ENCODE data around the gene DNMT1. TPM values are rescaled to one million over a fixed set of nuclear protein-coding genes. Genes with fewer than 3 reads are reported as not detected.

Gene DNMT1
- total RNA-seq, 2 donors from 2014 or later, result 322 to 576 TPM

DNA sequence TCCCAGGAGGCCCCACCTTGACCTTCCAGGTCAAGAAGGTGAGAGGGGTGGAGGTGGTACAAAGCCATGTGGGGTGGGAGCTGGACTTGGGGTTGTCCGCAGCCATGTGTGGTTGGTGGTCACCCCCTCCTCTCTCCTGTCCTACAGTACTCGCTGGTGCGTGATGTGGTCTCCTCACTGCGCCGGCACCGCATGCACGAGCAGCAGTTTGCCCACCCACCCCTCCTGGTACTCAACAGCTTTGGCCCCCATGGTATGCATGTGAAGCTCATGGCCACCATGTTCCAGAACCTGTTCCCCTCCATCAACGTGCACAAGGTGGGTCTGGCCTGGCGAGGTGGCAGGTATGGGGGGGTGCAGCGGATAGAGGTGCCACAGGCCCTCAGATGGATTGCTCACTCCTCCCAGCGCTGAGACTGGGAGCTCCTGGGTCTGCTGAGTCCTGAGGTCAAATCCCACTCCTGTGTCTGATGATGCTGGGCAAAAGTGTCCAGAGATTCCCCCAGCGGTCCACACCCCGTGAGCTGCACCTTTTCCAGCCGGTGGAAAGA is 86.9 kb downstream of the DNMT1 start:
- Mint-ChIP-seq H3K27me3 (no peaks in the 10 kb centered on the region), H3K9me3 (no peaks in the 10 kb centered on the region), H3K27ac (peak overlapping the region; percentile 95 to 100), H3K4me3 (peak overlapping the region; percentile 96), H3K36me3 (peaks cover 8% of the 10 kb centered on the region), H3K4me1 (ENCODE audit: low read depth in 2 of 2) (peaks cover 56 to 66% of the 10 kb centered on the region in 2 donors)
- DNase-seq (ENCODE audit: low spot score) (no peak), ATAC-seq (no peak)

DNA sequence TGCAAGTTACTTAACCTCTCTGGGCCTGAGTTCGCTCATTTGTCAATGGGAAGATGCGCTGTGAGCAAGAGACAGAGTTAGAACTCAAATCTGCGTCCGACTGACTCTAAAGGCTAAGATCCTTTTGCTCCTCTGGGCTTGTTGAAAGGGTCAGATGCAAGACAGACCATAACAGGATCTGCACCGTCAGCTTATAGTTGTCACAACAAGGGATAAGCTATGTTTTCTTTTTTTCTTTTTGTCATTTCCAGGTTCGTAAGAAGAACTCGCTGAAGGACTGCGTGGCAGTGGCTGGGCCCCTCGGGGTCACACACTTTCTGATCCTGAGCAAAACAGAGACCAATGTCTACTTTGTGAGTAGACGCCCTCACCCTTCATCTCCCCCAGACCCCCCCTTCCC is 87.5 kb downstream of the DNMT1 start:
- Mint-ChIP-seq H3K27me3 (no peaks in the 10 kb centered on the region), H3K4me3 (peak overlapping the region; percentile 96), H3K9me3 (no peaks in the 10 kb centered on the region), H3K4me1 (ENCODE audit: low read depth in 2 of 2) (peaks cover 56 to 66% of the 10 kb centered on the region in 2 donors), H3K27ac (peak overlapping the region; percentile 95 to 100), H3K36me3 (peaks cover 8% of the 10 kb centered on the region)
- DNase-seq (ENCODE audit: low spot score) (no peak), ATAC-seq (no peak)

DNA sequence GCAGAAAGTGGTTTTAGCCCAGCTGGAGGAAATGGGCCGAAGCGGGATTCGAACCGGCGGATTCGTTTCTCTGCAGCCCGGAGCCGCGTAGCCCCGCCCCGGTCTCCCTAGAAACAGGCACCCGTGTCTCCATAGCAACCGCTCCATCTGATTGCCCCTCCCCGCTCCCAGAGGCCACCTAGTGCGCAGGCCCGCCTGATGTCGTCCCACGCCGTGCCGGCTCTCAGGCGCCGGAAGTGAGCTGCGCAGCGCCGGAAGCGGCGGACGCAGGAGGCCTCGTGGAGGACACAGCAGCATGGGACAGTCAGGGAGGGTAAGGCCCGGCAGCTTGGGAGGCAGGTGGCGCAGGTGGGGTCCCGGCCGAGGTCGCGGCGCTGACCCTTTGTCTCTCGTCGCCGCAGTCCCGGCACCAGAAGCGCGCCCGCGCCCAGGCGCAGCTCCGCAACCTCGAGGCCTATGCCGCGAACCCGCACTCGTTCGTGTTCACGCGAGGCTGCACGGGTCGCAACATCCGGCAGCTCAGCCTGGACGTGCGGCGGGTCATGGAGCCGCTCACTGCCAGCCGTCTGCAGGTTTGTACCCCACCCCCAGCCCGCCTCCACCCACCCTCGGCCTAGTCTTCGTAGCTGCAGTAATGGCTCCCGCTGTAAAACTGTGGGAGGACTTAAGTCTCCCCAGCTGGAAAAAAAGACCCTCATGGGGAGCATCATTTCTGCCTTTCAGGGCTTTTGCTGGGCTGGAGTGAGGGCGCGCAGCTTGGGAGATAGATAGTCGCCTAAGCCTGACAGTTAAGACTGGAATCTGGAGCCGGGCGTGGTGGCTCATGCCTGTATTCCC is 88.4 kb downstream of the DNMT1 start, which contains the start of gene PPAN:
PPAN (plus strand) TSS at position 263 of the 837 bp plus-strand sequence; CDS start at position 296, 33 bp downstream.
- no peaks in the 10 kb centered on the region for H3K9me3 Mint-ChIP-seq
- H3K27ac Mint-ChIP-seq, result peak within 1 kb of the TSS; percentile 95 to 100
- peak; percentile 99 for DNase-seq (ENCODE audit: low spot score)
- H3K4me1 Mint-ChIP-seq (ENCODE audit: low read depth in 2 of 2), result peaks cover 52 to 62% of the 10 kb centered on the region in 2 donors
- H3K27me3 Mint-ChIP-seq, result no peaks in the 10 kb centered on the region
- H3K36me3 Mint-ChIP-seq, result peaks cover 8% of the 10 kb centered on the region
- H3K4me3 Mint-ChIP-seq, result peak within 1 kb of the TSS; percentile 96
- ATAC-seq, result peak; percentile 86 to 89

DNA sequence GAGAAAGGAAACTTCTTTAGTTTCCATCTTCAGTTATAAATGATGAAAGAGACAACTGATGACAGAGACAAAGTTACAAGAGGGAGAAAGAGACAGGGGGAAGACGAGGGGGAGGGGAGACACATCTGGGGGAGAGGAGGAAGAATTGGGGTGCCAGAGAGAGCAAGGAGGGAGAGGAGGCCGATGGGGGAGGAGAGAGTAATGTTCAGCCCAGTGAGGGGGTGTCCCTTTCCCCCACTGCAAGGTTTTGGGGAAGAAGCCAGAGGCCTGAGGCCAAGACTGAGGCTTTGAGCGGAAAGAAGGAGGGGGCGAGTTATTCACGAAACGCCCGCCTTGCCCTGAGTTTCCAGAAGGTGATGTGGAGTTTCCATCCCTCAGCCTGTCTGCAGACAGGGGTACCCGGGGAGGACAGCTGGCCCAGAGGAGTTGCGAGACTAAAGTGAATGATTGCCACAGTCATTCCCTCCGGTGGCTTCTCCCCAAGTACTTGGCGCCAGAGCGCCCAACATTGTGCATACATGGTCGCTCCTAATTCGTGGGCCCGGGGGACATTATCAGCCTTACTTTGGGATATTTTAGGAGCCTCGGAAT is 89.1 kb downstream of the DNMT1 start:
- Mint-ChIP-seq H3K27me3 (no peaks in the 10 kb centered on the region), H3K4me3 (peak overlapping the region; percentile 96), H3K27ac (peak overlapping the region; percentile 95 to 100), H3K36me3 (peaks cover 8% of the 10 kb centered on the region), H3K9me3 (no peaks in the 10 kb centered on the region), H3K4me1 (ENCODE audit: low read depth in 2 of 2) (peaks cover 51 to 64% of the 10 kb centered on the region in 2 donors)
- ATAC-seq (peak; percentile 2 to 12), DNase-seq (ENCODE audit: low spot score) (no peak)

- peaks cover 49 to 64% of the 10 kb centered on the region in 2 donors for H3K4me1 Mint-ChIP-seq (ENCODE audit: low read depth in 2 of 2)
- peak overlapping the region; percentile 96 for H3K4me3 Mint-ChIP-seq
- H3K27ac Mint-ChIP-seq, result peak overlapping the region; percentile 95 to 100
- DNase-seq (ENCODE audit: low spot score), result no peak
- H3K27me3 Mint-ChIP-seq, result no peaks in the 10 kb centered on the region
- H3K9me3 Mint-ChIP-seq, result no peaks in the 10 kb centered on the region
- peaks cover 8% of the 10 kb centered on the region for H3K36me3 Mint-ChIP-seq
- peak; percentile 7 to 71 for ATAC-seq
These were observed 89.9 kb downstream of the DNMT1 start for GRCh38 chr19:10104665-10105508.

DNA sequence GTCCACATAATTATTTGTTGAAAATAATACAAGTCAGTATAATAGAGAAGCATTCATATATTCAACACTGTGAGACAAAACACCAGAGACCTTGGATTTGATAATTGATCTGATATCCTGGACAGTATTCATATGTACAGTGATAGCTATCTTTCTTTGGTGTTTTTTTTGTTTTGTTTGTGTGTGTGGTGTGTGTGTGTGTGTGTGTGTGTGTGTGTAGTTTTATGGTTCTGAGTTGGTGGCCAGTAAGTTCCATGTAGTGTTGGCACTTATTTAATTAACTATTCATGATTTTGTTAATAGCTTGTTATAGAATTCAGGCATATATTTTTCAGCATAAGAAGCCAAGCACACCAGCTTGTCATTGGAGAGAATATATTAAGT is 90.6 kb downstream of the DNMT1 start:
- H3K36me3 Mint-ChIP-seq, result peaks cover 8% of the 10 kb centered on the region
- H3K27ac Mint-ChIP-seq, result peak overlapping the region; percentile 95 to 100
- H3K4me1 Mint-ChIP-seq (ENCODE audit: low read depth in 2 of 2), result peaks cover 50 to 65% of the 10 kb centered on the region in 2 donors
- no peak for DNase-seq (ENCODE audit: low spot score)
- ATAC-seq, result no peak
- H3K27me3 Mint-ChIP-seq, result no peaks in the 10 kb centered on the region
- H3K4me3 Mint-ChIP-seq, result peak overlapping the region; percentile 96
- H3K9me3 Mint-ChIP-seq, result no peaks in the 10 kb centered on the region

DNA sequence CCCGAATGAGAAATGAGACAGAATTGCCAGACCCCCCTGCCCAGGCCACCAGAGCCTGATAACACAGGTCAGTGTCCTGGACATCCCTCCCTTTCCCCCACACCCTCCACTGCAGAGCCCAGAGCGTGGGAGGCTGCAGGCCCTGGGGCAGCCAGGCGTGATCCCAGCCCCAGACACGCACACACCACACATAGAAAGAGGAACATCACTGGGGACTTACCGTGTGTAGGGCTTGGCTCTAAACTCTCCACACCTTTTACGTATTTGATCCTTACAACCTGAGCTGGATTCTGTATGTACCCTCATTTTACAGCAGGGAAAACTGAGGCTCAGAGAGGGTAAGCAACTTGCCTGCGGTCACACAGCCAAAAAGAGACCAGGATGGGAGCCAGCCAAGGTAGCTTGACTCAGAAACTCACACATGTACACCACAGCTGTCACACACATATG is 91.9 kb downstream of the DNMT1 start:
- Mint-ChIP-seq H3K4me3 (peak overlapping the region; percentile 86), H3K27me3 (no peaks in the 10 kb centered on the region), H3K36me3 (peaks cover 8% of the 10 kb centered on the region), H3K27ac (peak overlapping the region; percentile 96 to 99), H3K4me1 (ENCODE audit: low read depth in 2 of 2) (peaks cover 58 to 71% of the 10 kb centered on the region in 2 donors), H3K9me3 (no peaks in the 10 kb centered on the region)
- ATAC-seq (peak in 1 of 2 donors; percentile 7), DNase-seq (ENCODE audit: low spot score) (no peak)

DNA sequence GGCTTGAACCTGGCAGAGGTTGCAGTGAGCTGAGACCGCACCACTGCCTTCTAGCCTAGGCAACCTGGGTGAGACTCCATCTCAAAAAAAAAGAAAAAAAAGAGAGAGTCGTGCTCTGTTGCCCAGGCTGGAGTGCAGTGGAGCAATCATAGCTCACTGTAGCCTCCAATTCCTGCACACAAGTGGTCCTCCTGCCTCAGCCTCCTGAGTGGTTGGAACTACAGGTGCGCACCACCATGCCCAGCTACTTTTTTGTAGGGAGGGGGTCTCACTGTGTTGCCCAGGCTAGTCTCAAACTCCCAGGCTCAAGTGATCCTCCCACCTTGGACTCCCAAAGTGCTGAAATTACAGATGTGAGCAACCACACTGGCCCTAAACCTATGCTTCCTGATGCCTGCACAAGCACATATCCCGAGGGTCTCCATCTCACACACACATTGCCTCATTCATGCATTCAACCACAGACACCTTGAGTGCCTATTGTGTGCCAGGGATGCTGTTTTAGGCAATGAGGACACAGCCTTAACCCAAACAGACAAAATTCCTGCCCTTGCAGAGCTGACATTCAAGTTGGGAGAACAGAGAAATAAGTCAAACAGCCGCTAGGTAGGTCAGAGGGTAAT is 94.5 kb downstream of the DNMT1 start:
- Mint-ChIP-seq H3K27ac (peak overlapping the region; percentile 96 to 99), H3K36me3 (no peaks in the 10 kb centered on the region), H3K27me3 (no peaks in the 10 kb centered on the region), H3K4me3 (peak overlapping the region; percentile 86), H3K4me1 (ENCODE audit: low read depth in 2 of 2) (peaks cover 49 to 53% of the 10 kb centered on the region in 2 donors), H3K9me3 (no peaks in the 10 kb centered on the region)
- DNase-seq (ENCODE audit: low spot score), result no peak
- no peak for ATAC-seq

- Mint-ChIP-seq H3K27me3 (no peaks in the 10 kb centered on the region), H3K4me1 (ENCODE audit: low read depth in 2 of 2) (peaks cover 28 to 34% of the 10 kb centered on the region in 2 donors), H3K4me3 (peak overlapping the region; percentile 48), H3K27ac (peak overlapping the region in 1 of 2 donors; percentile 18), H3K9me3 (no peaks in the 10 kb centered on the region), H3K36me3 (peaks cover 5% of the 10 kb centered on the region)
- no peak for ATAC-seq
- DNase-seq (ENCODE audit: low spot score), result no peak
These were observed 98.2 kb downstream of the DNMT1 start for GRCh38 chr19:10096615-10096963.

DNA sequence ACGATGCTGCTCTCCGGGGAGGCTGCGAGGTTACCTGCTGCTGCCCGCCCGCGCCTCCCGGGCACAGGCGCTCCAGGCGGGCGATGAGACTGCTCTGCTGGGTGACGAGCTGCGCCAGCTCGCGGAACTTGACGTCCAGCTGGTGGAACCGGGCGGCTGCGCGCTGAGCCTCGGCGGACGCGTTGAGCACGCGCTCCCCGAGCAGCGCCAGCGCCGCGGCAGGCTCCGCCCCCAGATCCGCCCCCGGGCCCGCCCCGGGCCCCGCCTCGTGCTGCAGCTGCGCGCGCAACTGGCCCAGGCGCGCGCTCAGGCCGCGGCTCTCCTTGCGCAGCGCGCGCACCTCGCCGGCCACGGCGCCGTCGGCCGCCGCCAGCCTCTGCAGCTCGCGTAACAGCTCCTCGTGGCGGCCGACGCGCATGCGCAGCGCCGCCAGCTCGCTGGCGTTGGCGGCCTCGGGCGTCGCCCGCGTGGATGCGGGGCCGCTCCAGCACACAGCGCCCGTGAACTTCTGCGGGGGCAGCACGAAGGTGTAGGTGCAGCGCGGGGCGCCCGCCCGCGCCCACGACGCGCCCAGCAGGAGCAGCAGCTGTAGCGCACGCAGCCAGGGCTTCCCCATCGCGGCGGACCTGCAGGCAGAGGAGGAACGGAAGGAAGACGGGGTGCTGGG is 98.7 kb downstream of the DNMT1 start:
- Mint-ChIP-seq H3K27me3 (no peaks in the 10 kb centered on the region), H3K4me1 (ENCODE audit: low read depth in 2 of 2) (peaks cover 29 to 35% of the 10 kb centered on the region in 2 donors), H3K4me3 (peak overlapping the region; percentile 48), H3K36me3 (peaks cover 5% of the 10 kb centered on the region), H3K27ac (peak overlapping the region; percentile 41 to 56), H3K9me3 (no peaks in the 10 kb centered on the region)
- ATAC-seq (peak; percentile 98), DNase-seq (ENCODE audit: low spot score) (peak; percentile 95)

DNA sequence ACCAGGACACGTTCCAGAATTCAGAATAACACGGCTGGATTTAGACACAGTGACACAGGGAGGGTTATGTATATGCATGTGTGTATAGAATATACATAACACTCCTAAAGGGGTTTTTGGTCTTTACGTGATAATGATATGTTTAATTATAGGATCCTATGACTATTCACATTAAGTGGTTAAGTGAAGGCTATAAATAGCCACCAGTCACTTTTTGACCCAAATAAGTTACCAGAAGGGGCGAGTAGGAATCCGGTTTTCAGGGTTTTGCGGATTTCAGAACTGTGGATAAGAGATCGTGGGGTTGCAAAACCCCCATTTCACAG is 99.2 kb downstream of the DNMT1 start:
- H3K27ac Mint-ChIP-seq, result peak overlapping the region; percentile 41 to 56
- no peaks in the 10 kb centered on the region for H3K27me3 Mint-ChIP-seq
- H3K4me3 Mint-ChIP-seq, result peak overlapping the region; percentile 48

DNA sequence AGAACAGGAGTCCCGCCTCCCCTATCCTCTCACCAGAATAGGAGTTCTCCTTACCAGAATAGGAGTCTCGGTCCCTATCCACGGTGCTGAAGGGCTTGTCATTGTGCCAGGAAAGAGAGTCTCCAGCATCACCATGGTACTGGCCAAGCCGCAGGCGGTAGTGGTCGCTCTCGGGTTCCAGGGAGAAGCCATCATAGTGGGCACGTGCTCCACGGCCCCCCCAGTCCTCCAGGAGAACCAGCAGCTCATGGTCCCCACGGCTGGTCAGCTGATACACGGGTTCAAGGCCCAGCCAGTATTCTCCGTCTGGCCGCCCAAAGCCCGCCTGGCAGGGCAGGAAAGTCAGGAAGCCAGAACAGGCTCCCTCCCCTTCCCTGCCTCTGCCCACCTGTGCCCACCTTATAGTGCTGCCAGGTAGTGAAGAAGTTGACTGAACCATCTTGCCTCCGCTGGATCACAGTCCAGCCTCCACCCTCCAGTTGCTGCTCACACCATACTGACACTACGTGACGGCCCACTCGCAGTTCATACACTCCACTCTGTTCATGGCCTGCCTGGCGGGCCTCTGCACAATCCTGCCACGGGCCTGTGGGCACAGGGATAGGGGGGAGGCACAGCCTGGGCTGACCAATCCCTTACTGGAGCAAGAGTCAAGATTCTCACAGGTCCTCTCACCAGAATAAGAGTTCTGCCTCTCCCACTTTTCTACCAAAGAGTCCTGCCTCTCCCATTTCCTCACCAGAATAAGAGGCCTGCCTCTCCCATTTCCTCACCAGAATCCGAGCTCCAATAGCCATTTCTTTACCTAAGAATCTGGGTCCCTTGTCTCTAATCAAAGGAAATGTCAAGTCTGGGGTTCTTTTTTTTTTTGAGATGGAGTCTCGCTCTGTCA is 101.2 kb downstream of the DNMT1 start:
- no peak for ATAC-seq
- Mint-ChIP-seq H3K4me3 (no peak overlapping the region), H3K27ac (peak overlapping the region in 1 of 2 donors; percentile 60), H3K4me1 (ENCODE audit: low read depth in 2 of 2) (peaks cover 6 to 22% of the 10 kb centered on the region in 2 donors), H3K9me3 (no peaks in the 10 kb centered on the region), H3K36me3 (peaks cover 5% of the 10 kb centered on the region), H3K27me3 (no peaks in the 10 kb centered on the region)
- no peak for DNase-seq (ENCODE audit: low spot score)

More for the DNA sequence above, 99.2 kb downstream of the DNMT1 start:
- DNase-seq (ENCODE audit: low spot score), result no peak
- no peak for ATAC-seq
- Mint-ChIP-seq H3K36me3 (peaks cover 5% of the 10 kb centered on the region), H3K4me1 (ENCODE audit: low read depth in 2 of 2) (peaks cover 24 to 32% of the 10 kb centered on the region in 2 donors), H3K9me3 (no peaks in the 10 kb centered on the region)
